Endothelial cell (in vitro differentiated cells): Measurements from ENCODE around the gene HMX2. TPM values are rescaled to one million over a fixed set of nuclear protein-coding genes. Genes with fewer than 3 reads are reported as not detected.

ENCODE experiments used
- DNase-seq: peaks from one replicate; pipeline ENCODE4 v3.0.0; 2021; ENCODE audit warnings: low spot score
- H3K27ac Mint-ChIP-seq: one replicate; pipeline ENCODE4 v1.8.0; 2021; ENCODE audit warnings: mixed read lengths, inconsistent platforms; ENCODE audit not compliant: unreplicated experiment
- H3K27me3 Mint-ChIP-seq: one replicate; pipeline ENCODE4 v1.8.0; 2021; ENCODE audit warnings: mild to moderate bottlenecking, moderate library complexity, mixed read lengths, inconsistent platforms; ENCODE audit not compliant: unreplicated experiment
- H3K36me3 Mint-ChIP-seq: one replicate; pipeline ENCODE4 v1.8.0; 2021; ENCODE audit warnings: mild to moderate bottlenecking, low read depth, mixed read lengths, inconsistent platforms; ENCODE audit not compliant: unreplicated experiment
- H3K4me1 Mint-ChIP-seq: one replicate; pipeline ENCODE4 v1.8.0; 2021; ENCODE audit warnings: mild to moderate bottlenecking, mixed read lengths, inconsistent platforms; ENCODE audit not compliant: unreplicated experiment
- H3K4me3 Mint-ChIP-seq: one replicate; pipeline ENCODE4 v1.8.0; 2021; ENCODE audit warnings: mild to moderate bottlenecking, mixed read lengths, inconsistent platforms; ENCODE audit not compliant: unreplicated experiment
- H3K9me3 Mint-ChIP-seq: one replicate; pipeline ENCODE4 v1.8.0; 2021; ENCODE audit warnings: mixed read lengths, inconsistent platforms; ENCODE audit not compliant: unreplicated experiment
- CTCF ChIP-seq: fragments of 200-600 bp; sonication (generic); IDR thresholded peaks from one replicate; pipeline ENCODE4 v1.5.0; 2021; ENCODE audit warnings: antibody characterized with exemption; ENCODE audit not compliant: unreplicated experiment
- total RNA-seq: library from RNA; stranded (reverse); fragmentation: NEBNext Ultra II Directional; extraction: Animal tissue kit (Norgen Biotek cat#: 25700); gene quantifications from one replicate; pipeline ENCODE4 v1.2.1, GENCODE V29; 2021; ENCODE audit not compliant: unreplicated experiment

HMX2 gene
- total RNA-seq, 1 donor from 2014 or later = not detected

- TF ChIP-seq CTCF = no peak
- Mint-ChIP-seq H3K9me3 (no peaks in the 10 kb centered on the region), H3K27ac (no peak overlapping the region), H3K4me3 (no peak overlapping the region), H3K36me3 (no peaks in the 10 kb centered on the region), H3K4me1 (peaks cover 33% of the 10 kb centered on the region), H3K27me3 (peaks cover 43% of the 10 kb centered on the region)
- DNase-seq = no peak
Measured at GRCh38 chr10:123146013-123146893, 1.7 kb upstream of the HMX2 start.

GRCh38 chr10:123146894-123147634 lies 872 bp upstream of the HMX2 start:
- H3K9me3 Mint-ChIP-seq = no peaks in the 10 kb centered on the region
- H3K27ac Mint-ChIP-seq = no peak overlapping the region
- H3K4me3 Mint-ChIP-seq = peak overlapping the region; percentile 71
- H3K4me1 Mint-ChIP-seq = peaks cover 38% of the 10 kb centered on the region
- H3K36me3 Mint-ChIP-seq = no peaks in the 10 kb centered on the region
- DNase-seq = no peak
- H3K27me3 Mint-ChIP-seq = peaks cover 35% of the 10 kb centered on the region
- TF ChIP-seq CTCF = no peak

- no peak for DNase-seq
- H3K36me3 Mint-ChIP-seq = no peaks in the 10 kb centered on the region
- H3K9me3 Mint-ChIP-seq = no peaks in the 10 kb centered on the region
- H3K4me3 Mint-ChIP-seq = peak overlapping the region; percentile 33
- H3K4me1 Mint-ChIP-seq = peaks cover 37% of the 10 kb centered on the region
- no peak for TF ChIP-seq CTCF
- H3K27me3 Mint-ChIP-seq = peaks cover 25% of the 10 kb centered on the region
- no peak overlapping the region for H3K27ac Mint-ChIP-seq
Measured at GRCh38 chr10:123148414-123149161, 652 bp downstream of the HMX2 start.

- peaks cover 38% of the 10 kb centered on the region for H3K4me1 Mint-ChIP-seq
- H3K27ac Mint-ChIP-seq = no peak overlapping the region
- H3K9me3 Mint-ChIP-seq = no peaks in the 10 kb centered on the region
- TF ChIP-seq CTCF = no peak
- peak overlapping the region; percentile 33 for H3K4me3 Mint-ChIP-seq
- peaks cover 22% of the 10 kb centered on the region for H3K27me3 Mint-ChIP-seq
- H3K36me3 Mint-ChIP-seq = no peaks in the 10 kb centered on the region
- DNase-seq = no peak
Measured at GRCh38 chr10:123149162-123149567, 1.2 kb downstream of the HMX2 start.
